WTC11 (cell line): ENCODE data around the gene FAM171A1. TPM values are rescaled to one million over a fixed set of nuclear protein-coding genes. Genes with fewer than 3 reads are reported as not detected.

ENCODE experiments used
- ATAC-seq: fragments of 200-7000 bp; cut with Tn5 transposase; 2 replicates; pipeline ENCODE4 v1.10.0; 2021; ENCODE audit warnings: mild to moderate bottlenecking, moderate library complexity
- CTCF ChIA-PET: fragments of 300-600 bp; sonication (Branson Sonifier 250); formaldehyde crosslinking; loops from one replicate; lab custom pipeline; 2021; ENCODE audit warnings: antibody characterized with exemption; lab: Charles Lee
- POLR2A ChIA-PET: fragments of 350-600 bp; sonication (Branson Sonifier 250); formaldehyde crosslinking; loops from one replicate; lab custom pipeline; 2021; ENCODE audit warnings: antibody characterized with exemption; lab: Charles Lee
- DNase-seq: peaks from one replicate; pipeline ENCODE4 v3.0.0; 2021; ENCODE audit warnings: low spot score
- H3K27ac Mint-ChIP-seq: 2 replicates; pipeline ENCODE4 v1.8.0; 2021; ENCODE audit warnings: mixed read lengths
- H3K27me3 Mint-ChIP-seq: 2 replicates; pipeline ENCODE4 v1.8.0; 2021; ENCODE audit warnings: low read depth, mild to moderate bottlenecking, moderate library complexity, mixed read lengths
- H3K36me3 Mint-ChIP-seq: 2 replicates; pipeline ENCODE4 v1.8.0; 2021; ENCODE audit warnings: mixed read lengths
- H3K4me1 Mint-ChIP-seq: 2 replicates; pipeline ENCODE4 v1.8.0; 2022; ENCODE audit warnings: mixed read lengths
- H3K4me3 Mint-ChIP-seq: 2 replicates; pipeline ENCODE4 v1.8.0; 2021; ENCODE audit warnings: mild to moderate bottlenecking, moderate library complexity, mixed read lengths
- H3K9me3 Mint-ChIP-seq: 2 replicates; pipeline ENCODE4 v1.8.0; 2021; ENCODE audit warnings: mixed read lengths
- ATF6 ChIP-seq: sonication (generic); formaldehyde crosslinking; IDR thresholded peaks from 2 replicates; pipeline ENCODE4 v1.8.1; 2023; ENCODE audit warnings: mild to moderate bottlenecking, missing genetic modification reagents
- CBFB ChIP-seq: sonication (generic); formaldehyde crosslinking; IDR thresholded peaks from 2 replicates; pipeline ENCODE4 v1.8.1; 2022; ENCODE audit warnings: mild to moderate bottlenecking, low read depth, missing genetic modification reagents
- ETV6 ChIP-seq: sonication (generic); formaldehyde crosslinking; IDR thresholded peaks from 2 replicates; pipeline ENCODE4 v1.8.1; 2022; ENCODE audit warnings: mild to moderate bottlenecking, missing genetic modification reagents
- FOXJ3 ChIP-seq: sonication (generic); formaldehyde crosslinking; IDR thresholded peaks from 2 replicates; pipeline ENCODE4 v1.9.0; 2021; ENCODE audit warnings: missing genetic modification reagents, mild to moderate bottlenecking, borderline replicate concordance
- GABPB1 ChIP-seq: sonication (generic); formaldehyde crosslinking; IDR thresholded peaks from 2 replicates; pipeline ENCODE4 v1.8.1; 2023; ENCODE audit warnings: mild to moderate bottlenecking, missing genetic modification reagents
- GRHL2 ChIP-seq: fragments of 250-450 bp; sonication (Bioruptor Pico); IDR thresholded peaks from 2 replicates; pipeline ENCODE4 v1.8.0; 2022; ENCODE audit warnings: mild to moderate bottlenecking, moderate library complexity; ENCODE audit not compliant: insufficient replicate concordance, severe bottlenecking
- GTF2I ChIP-seq: fragments of 250-450 bp; sonication (Bioruptor Pico); conservative IDR thresholded peaks from 2 replicates; pipeline ENCODE4 v1.4.0; 2021; ENCODE audit warnings: mild to moderate bottlenecking
- HMGXB4 ChIP-seq: sonication (generic); formaldehyde crosslinking; IDR thresholded peaks from 2 replicates; pipeline ENCODE4 v1.8.1; 2023; ENCODE audit warnings: mild to moderate bottlenecking, moderate library complexity, missing genetic modification reagents
- IRF2 ChIP-seq: sonication (generic); formaldehyde crosslinking; IDR thresholded peaks from 2 replicates; pipeline ENCODE4 v1.8.0; 2022; ENCODE audit warnings: low read depth, missing genetic modification reagents, borderline replicate concordance
- KAT7 ChIP-seq: sonication (generic); formaldehyde crosslinking; IDR thresholded peaks from 2 replicates; pipeline ENCODE4 v1.8.1; 2023; ENCODE audit warnings: missing genetic modification reagents, mild to moderate bottlenecking, borderline replicate concordance
- NFYB ChIP-seq: sonication (generic); formaldehyde crosslinking; conservative IDR thresholded peaks from 2 replicates; pipeline ENCODE4 v1.8.0; 2022; ENCODE audit warnings: low read depth, missing genetic modification reagents
- SMAD4 ChIP-seq: sonication (generic); formaldehyde crosslinking; IDR thresholded peaks from 2 replicates; pipeline ENCODE4 v1.8.0; 2022; ENCODE audit warnings: mild to moderate bottlenecking, missing genetic modification reagents
- TEAD1 ChIP-seq: sonication (generic); formaldehyde crosslinking; IDR thresholded peaks from 2 replicates; pipeline ENCODE4 v1.8.0; 2022; ENCODE audit warnings: mild to moderate bottlenecking, missing genetic modification reagents
- TEAD4 ChIP-seq: sonication (generic); formaldehyde crosslinking; IDR thresholded peaks from 2 replicates; pipeline ENCODE4 v1.8.0; 2022; ENCODE audit warnings: mild to moderate bottlenecking, missing genetic modification reagents
- ZNF138 ChIP-seq: sonication (generic); formaldehyde crosslinking; conservative IDR thresholded peaks from 2 replicates; pipeline ENCODE4 v1.8.1; 2022; ENCODE audit warnings: mild to moderate bottlenecking, moderate library complexity, missing genetic modification reagents
- ZNF263 ChIP-seq: sonication (generic); formaldehyde crosslinking; IDR thresholded peaks from 2 replicates; pipeline ENCODE4 v1.8.1; 2022; ENCODE audit warnings: low read depth, mild to moderate bottlenecking, moderate library complexity, missing genetic modification reagents
- ZNF317 ChIP-seq: sonication (generic); formaldehyde crosslinking; IDR thresholded peaks from 2 replicates; pipeline ENCODE4 v1.8.1; 2023; ENCODE audit warnings: low read depth, mild to moderate bottlenecking, moderate library complexity, missing genetic modification reagents, borderline replicate concordance
- ZNF423 ChIP-seq: fragments of 250-450 bp; sonication (Bioruptor Pico); IDR thresholded peaks from 2 replicates; pipeline ENCODE4 v2.1.2; 2022; ENCODE audit warnings: mild to moderate bottlenecking, moderate library complexity
- ZNF425 ChIP-seq: fragments of 250-450 bp; sonication (Bioruptor Pico); conservative IDR thresholded peaks from 2 replicates; pipeline ENCODE4 v1.9.0; 2021; ENCODE audit warnings: mild to moderate bottlenecking
- ZNF512 ChIP-seq: sonication (generic); formaldehyde crosslinking; IDR thresholded peaks from 2 replicates; pipeline ENCODE4 v1.8.1; 2022; ENCODE audit warnings: missing genetic modification reagents, borderline replicate concordance
- ZNF671 ChIP-seq: fragments of 250-450 bp; sonication (Bioruptor Pico); IDR thresholded peaks from 2 replicates; pipeline ENCODE4 v1.8.0; 2021; ENCODE audit warnings: mild to moderate bottlenecking
- total RNA-seq: library from RNA; stranded (reverse); gene quantifications from 3 replicates; pipeline ENCODE4 v1.2.3, GENCODE V29; 2021
- TF ChIP-seq, protein P1 (sequence below): sonication (generic); formaldehyde crosslinking; IDR thresholded peaks from 2 replicates; pipeline ENCODE4 v1.8.1; 2022; ENCODE audit warnings: low read depth, missing genetic modification reagents, borderline replicate concordance
- TF ChIP-seq, protein P2 (sequence below): sonication (generic); formaldehyde crosslinking; IDR thresholded peaks from 2 replicates; pipeline ENCODE4 v1.8.0; 2022; ENCODE audit warnings: mild to moderate bottlenecking, missing genetic modification reagents
- TF ChIP-seq, protein P3 (sequence below): fragments of 200-600 bp; IDR thresholded peaks from 2 replicates; pipeline ENCODE4 v1.8.0; 2022; ENCODE audit warnings: antibody characterized with exemption

Gene FAM171A1
- total RNA-seq, 1 experiment from 2014 or later, result 33.9 TPM

DNA sequence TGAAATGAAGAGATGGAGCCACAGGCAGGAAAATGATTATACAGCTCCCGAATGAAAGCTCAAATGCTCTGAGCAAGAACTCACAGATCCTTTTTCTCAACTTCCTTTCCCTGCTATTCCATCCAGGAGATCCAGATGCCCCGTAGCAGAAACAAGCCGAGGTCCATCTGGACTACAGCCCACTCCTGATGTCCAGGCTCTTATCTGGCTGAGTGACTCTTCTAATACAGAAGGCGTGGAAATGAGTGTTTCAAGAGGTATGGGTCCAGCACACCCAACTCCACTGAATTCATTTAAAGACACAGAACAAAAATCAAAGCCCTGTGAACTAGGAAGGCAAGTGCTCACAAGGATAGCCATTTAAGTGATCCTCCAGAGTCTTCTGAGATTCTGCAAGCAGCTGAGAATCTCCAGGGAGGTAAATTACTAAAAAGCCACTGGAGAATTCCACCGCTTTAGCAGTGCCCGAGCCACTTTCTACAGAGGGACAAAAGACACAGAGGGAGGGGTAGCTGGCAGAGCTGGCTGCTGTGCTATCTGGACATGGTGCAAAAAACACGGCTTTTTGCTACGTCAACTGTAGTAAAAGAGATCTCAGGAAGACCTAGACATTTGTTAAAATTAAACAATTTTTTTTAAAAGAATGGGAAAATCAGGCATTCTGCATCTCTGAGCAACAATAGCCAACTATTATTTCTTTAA is 24.5 kb downstream of the FAM171A1 start:
- no peak for TF ChIP-seq ZNF425 (CRISPR knock-in tag)
- TF ChIP-seq, protein P1, sequence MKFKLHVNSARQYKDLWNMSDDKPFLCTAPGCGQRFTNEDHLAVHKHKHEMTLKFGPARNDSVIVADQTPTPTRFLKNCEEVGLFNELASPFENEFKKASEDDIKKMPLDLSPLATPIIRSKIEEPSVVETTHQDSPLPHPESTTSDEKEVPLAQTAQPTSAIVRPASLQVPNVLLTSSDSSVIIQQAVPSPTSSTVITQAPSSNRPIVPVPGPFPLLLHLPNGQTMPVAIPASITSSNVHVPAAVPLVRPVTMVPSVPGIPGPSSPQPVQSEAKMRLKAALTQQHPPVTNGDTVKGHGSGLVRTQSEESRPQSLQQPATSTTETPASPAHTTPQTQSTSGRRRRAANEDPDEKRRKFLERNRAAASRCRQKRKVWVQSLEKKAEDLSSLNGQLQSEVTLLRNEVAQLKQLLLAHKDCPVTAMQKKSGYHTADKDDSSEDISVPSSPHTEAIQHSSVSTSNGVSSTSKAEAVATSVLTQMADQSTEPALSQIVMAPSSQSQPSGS (CRISPR knock-in tag), result no peak
- no peak for TF ChIP-seq GABPB1
- TF ChIP-seq GRHL2 (CRISPR knock-in tag), result no peak
- no peak for TF ChIP-seq ZNF263 (CRISPR knock-in tag)
- TF ChIP-seq TEAD1 (CRISPR knock-in tag), result no peak
- no peak for TF ChIP-seq ZNF317 (CRISPR knock-in tag)
- no peak for TF ChIP-seq FOXJ3
- TF ChIP-seq NFYB (CRISPR knock-in tag), result no peak
- TF ChIP-seq ETV6, result no peak
- no peak for TF ChIP-seq ZNF512 (CRISPR knock-in tag)
- TF ChIP-seq ZNF671 (CRISPR knock-in tag), result no peak
- TF ChIP-seq IRF2 (CRISPR knock-in tag), result no peak
- no peak for TF ChIP-seq GTF2I (CRISPR knock-in tag)
- TF ChIP-seq KAT7 (CRISPR knock-in tag), result no peak
- TF ChIP-seq, protein P2, sequence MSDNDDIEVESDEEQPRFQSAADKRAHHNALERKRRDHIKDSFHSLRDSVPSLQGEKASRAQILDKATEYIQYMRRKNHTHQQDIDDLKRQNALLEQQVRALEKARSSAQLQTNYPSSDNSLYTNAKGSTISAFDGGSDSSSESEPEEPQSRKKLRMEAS (CRISPR knock-in tag), result no peak
- TF ChIP-seq, protein P3, sequence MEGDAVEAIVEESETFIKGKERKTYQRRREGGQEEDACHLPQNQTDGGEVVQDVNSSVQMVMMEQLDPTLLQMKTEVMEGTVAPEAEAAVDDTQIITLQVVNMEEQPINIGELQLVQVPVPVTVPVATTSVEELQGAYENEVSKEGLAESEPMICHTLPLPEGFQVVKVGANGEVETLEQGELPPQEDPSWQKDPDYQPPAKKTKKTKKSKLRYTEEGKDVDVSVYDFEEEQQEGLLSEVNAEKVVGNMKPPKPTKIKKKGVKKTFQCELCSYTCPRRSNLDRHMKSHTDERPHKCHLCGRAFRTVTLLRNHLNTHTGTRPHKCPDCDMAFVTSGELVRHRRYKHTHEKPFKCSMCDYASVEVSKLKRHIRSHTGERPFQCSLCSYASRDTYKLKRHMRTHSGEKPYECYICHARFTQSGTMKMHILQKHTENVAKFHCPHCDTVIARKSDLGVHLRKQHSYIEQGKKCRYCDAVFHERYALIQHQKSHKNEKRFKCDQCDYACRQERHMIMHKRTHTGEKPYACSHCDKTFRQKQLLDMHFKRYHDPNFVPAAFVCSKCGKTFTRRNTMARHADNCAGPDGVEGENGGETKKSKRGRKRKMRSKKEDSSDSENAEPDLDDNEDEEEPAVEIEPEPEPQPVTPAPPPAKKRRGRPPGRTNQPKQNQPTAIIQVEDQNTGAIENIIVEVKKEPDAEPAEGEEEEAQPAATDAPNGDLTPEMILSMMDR, result no peak
- POLR2A ChIA-PET, result no interaction called here
- no peak for DNase-seq
- Mint-ChIP-seq H3K4me3 (no peak overlapping the region), H3K4me1 (peaks cover 30% of the 10 kb centered on the region), H3K27me3 (no peaks in the 10 kb centered on the region), H3K27ac (no peak overlapping the region), H3K36me3 (no peaks in the 10 kb centered on the region), H3K9me3 (no peaks in the 10 kb centered on the region)
- ATAC-seq, result no peak
- CTCF ChIA-PET, result no interaction called here

DNA sequence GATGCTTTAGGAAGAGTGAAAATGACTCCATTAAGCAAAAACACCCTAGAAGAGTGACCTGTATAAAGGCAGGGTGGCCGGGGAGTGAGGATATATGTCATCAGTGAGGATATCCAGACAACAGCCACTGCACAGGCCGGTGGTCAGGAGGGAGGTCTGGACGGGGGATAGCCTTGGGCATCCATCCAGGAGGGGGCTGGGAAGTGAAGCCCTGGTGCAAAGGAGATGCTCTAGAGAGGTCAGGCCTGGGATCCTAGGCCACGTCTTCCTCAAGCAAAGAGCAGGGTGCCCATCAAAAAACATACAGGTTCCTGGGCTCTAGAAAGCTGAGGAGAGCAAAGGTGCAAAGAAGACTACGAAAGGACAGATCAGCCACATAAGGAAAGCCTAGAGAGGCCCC is 25.6 kb downstream of the FAM171A1 start:
- ChIA-PET CTCF (no interaction called here), POLR2A (no interaction called here)
- no peak for DNase-seq
- H3K27ac Mint-ChIP-seq, result peak overlapping the region; percentile 8; the same call in 1 of the 2 replicates
- H3K4me1 Mint-ChIP-seq, result peaks cover 30% of the 10 kb centered on the region
- no peaks in the 10 kb centered on the region for H3K27me3 Mint-ChIP-seq
- H3K9me3 Mint-ChIP-seq, result no peaks in the 10 kb centered on the region
- ATAC-seq, result no peak
- no peaks in the 10 kb centered on the region for H3K36me3 Mint-ChIP-seq
- H3K4me3 Mint-ChIP-seq, result no peak overlapping the region
- TF ChIP-seq HMGXB4 (CRISPR knock-in tag), result no peak
- no peak for TF ChIP-seq TEAD4
- no peak for TF ChIP-seq NFYB (CRISPR knock-in tag)
- TF ChIP-seq ETV6, result no peak
- no peak for TF ChIP-seq SMAD4 (CRISPR knock-in tag)
- TF ChIP-seq ATF6 (CRISPR knock-in tag), result no peak
- TF ChIP-seq ZNF317 (CRISPR knock-in tag), result no peak
- no peak for TF ChIP-seq ZNF423 (CRISPR knock-in tag)
- TF ChIP-seq ZNF138 (CRISPR knock-in tag), result no peak
- no peak for TF ChIP-seq CBFB
- no peak for TF ChIP-seq IRF2 (CRISPR knock-in tag)
